ENCODE measurements around the gene TPST1.

DNA sequence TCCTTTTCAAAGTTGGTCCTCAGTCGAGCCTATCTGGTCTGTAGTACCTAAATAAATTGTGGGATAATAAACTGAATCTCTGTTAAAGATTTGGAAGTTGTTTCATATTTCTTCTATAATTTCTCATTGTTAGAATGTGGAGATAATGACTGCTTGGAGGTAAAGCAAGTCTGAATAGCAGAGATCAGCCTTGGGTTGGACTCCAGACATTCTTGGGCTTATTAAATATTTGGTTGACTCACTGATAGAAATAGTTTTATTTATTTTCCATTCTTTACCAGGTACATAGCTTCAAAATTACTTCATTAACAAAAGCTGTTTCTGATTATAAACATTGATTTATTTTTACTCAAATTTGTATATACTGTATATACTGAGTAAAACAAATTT lies 34.3 kb downstream of the TPST1 start:
- TF ChIP-seq CTCF (IDR thresholded peaks at IDR 0.05) (no peak), POLR2A (IDR thresholded peaks at IDR 0.05) (no peak)

Data from Peyer's patch (tissue), 4 donors.